K562 (cell line): ENCODE data around the gene GARIN5B. TPM values are rescaled to one million over a fixed set of nuclear protein-coding genes. Genes with fewer than 3 reads are reported as not detected.
A peak's percentile ranks its signal among the peaks of the same experiment; 100 is the strongest.

Source experiments
- ARID4B ChIP-seq: sonication (generic); formaldehyde crosslinking; IDR thresholded peaks from 2 replicates; pipeline ENCODE4 v1.8.0; 2022; ENCODE audit warnings: mild to moderate bottlenecking, missing genetic modification reagents
- BCOR ChIP-seq: fragments of 450-650 bp; IDR thresholded peaks from 2 replicates; pipeline ENCODE4 v1.6.1; 2016
- CHAMP1 ChIP-seq: fragments of 450-650 bp; IDR thresholded peaks from 2 replicates; pipeline ENCODE4 v1.6.1; 2016; ENCODE audit warnings: mild to moderate bottlenecking
- ELF1 ChIP-seq: fragments of 200-800 bp; sonication (Bioruptor generic); IDR thresholded peaks from 2 replicates; pipeline ENCODE4 v1.6.1; 2016; ENCODE audit warnings: missing genetic modification characterization, missing compliant biosample characterization
- ETS2 ChIP-seq: IDR thresholded peaks from 2 replicates; pipeline ENCODE4 v1.6.1; 2016; ENCODE audit warnings: borderline replicate concordance, missing genetic modification characterization, mild to moderate bottlenecking, moderate library complexity, missing compliant biosample characterization; ENCODE audit not compliant: poor library complexity, severe bottlenecking
- EWSR1 ChIP-seq: fragments of 450-650 bp; IDR thresholded peaks from 2 replicates; pipeline ENCODE4 v1.6.1; 2018; ENCODE audit warnings: borderline replicate concordance, mild to moderate bottlenecking, low read depth, moderate library complexity; ENCODE audit not compliant: partially characterized antibody
- HNRNPK ChIP-seq: fragments of 200-400 bp; formaldehyde crosslinking; IDR thresholded peaks from one replicate; pipeline ENCODE4 v1.6.1; 2018; ENCODE audit warnings: mild to moderate bottlenecking, low read depth, low read length; ENCODE audit not compliant: poor library complexity, severe bottlenecking
- MTA3 ChIP-seq: fragments of 450-650 bp; formaldehyde crosslinking; IDR thresholded peaks from 2 replicates; pipeline ENCODE4 v1.6.1; 2017; ENCODE audit warnings: mild to moderate bottlenecking, borderline replicate concordance
- MXI1 ChIP-seq: IDR thresholded peaks from 2 replicates; pipeline ENCODE4 v1.6.1; 2011; ENCODE audit warnings: low read depth, mild to moderate bottlenecking, improper control_type of control experiment, low read length
- NFXL1 ChIP-seq: fragments of 450-650 bp; formaldehyde crosslinking; IDR thresholded peaks from 2 replicates; pipeline ENCODE4 v1.4.0; 2021; ENCODE audit warnings: mild to moderate bottlenecking
- PTBP1 ChIP-seq: fragments of 200-400 bp; formaldehyde crosslinking; IDR thresholded peaks from 2 replicates; pipeline ENCODE4 v1.6.1; 2017; ENCODE audit warnings: low read depth, low read length
- SRSF9 ChIP-seq: fragments of 200-400 bp; formaldehyde crosslinking; IDR thresholded peaks from 2 replicates; pipeline ENCODE4 v1.6.1; 2017; ENCODE audit warnings: low read depth, low read length, borderline replicate concordance
- TRIM24 ChIP-seq, 2 experiments: fragments of 450-650 bp; IDR thresholded peaks; 2 replicates each; pipeline ENCODE4 v1.6.1; 2016
- ZNF324 ChIP-seq: fragments of 250-450 bp; sonication (Bioruptor Pico); IDR thresholded peaks from 2 replicates; pipeline ENCODE4 v1.4.0; 2020; ENCODE audit warnings: mild to moderate bottlenecking
- ZNF76 ChIP-seq: fragments of 250-450 bp; sonication (Bioruptor Pico); IDR thresholded peaks from 2 replicates; pipeline ENCODE4 v1.4.0; 2020; ENCODE audit warnings: mild to moderate bottlenecking, moderate library complexity, borderline replicate concordance
- polyA plus RNA-seq, 8 experiments: library from polyadenylated mRNA; depleted of rRNA in 4 of 8; stranded (reverse) in 5 of 8; unstranded in 3 of 8; fragments of >200 nt; fragmentation: Nextera tagmentation in 2 of 8; fragmentation: Illumina TruSeq in 1 of 8; extraction: Ambion mirVana in 2 of 8; extraction: Trizol in 1 of 8; gene quantifications; 2 replicates each; pipeline versions ENCODE4 v1.2.1 to v1.2.3, GENCODE V29; 2011 to 2014; ENCODE audit warnings: inconsistent platforms in 1 of 8, missing spikeins in 1 of 8
- total RNA-seq, 7 experiments: library from RNA; depleted of rRNA in 6 of 7; stranded (reverse); fragments of >200 nt in 6 of 7; fragmentation: Illumina TruSeq in 2 of 7; extraction: Trizol in 2 of 7; gene quantifications; 2 replicates each; pipeline versions ENCODE4 v1.2.1 to v1.2.3, GENCODE V29; 2011 to 2021; ENCODE audit warnings: low replicate concordance in 1 of 7
- TF ChIP-seq, protein P1 (sequence below): sonication (generic); formaldehyde crosslinking; IDR thresholded peaks from 2 replicates; pipeline ENCODE4 v1.8.0; 2022; ENCODE audit warnings: mild to moderate bottlenecking, missing genetic modification reagents
- TF ChIP-seq, protein P2 (sequence below): IDR thresholded peaks from 2 replicates; pipeline ENCODE4 v1.6.1; 2014; ENCODE audit warnings: antibody characterized with exemption

GARIN5B gene
- total and polyA plus RNA-seq, 9 of the 15 experiments (the other 6 are each of a cell fraction or from before 2014, with no cell fraction given), result not detected

DNA sequence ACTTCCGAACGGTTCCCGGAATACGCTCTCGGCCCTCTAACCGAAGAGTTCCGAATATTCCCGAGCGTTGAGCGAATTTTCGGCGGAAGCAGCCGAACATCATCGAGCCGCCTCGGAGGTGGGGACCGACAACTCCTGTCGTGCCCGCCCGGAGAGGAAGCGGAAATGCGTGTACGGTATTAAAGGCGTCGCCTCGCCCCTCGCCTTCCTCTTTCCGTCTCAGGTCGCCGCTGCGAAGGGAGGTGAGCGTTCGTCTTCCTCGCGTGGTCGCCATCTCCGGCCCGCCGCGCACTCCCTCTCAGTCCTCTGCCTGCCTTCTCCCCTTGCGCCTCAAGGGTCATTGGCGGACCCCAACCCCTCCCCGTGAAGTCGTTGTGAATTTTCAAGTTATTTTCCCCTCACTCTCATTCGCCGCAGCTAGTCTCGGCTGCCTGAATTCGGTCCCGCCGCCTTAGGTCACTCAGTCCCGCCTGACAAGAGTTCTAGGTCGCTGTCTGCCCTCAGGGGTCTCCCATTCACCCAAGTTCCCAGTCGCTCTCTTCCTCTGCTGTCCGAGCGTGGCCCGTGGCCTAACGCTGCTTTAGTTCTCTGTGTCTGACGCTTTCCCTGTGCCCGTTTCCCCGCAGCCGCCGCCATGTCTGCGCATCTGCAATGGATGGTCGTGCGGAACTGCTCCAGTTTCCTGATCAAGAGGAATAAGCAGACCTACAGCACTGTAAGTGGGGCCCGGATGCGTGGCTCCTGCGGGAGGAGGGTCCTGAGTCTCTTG is 22.8 kb upstream of the GARIN5B start, which contains the start of gene RPL28 (continued):
- peak; percentile 95 for TF ChIP-seq ARID4B (CRISPR knock-in tag)
- no peak for TF ChIP-seq SRSF9
- no peak for TF ChIP-seq ETS2
- no peak for TF ChIP-seq NFXL1
- TF ChIP-seq PTBP1, result peak; percentile 64; the same call in 1 of the 2 replicates
- TF ChIP-seq, protein P1, sequence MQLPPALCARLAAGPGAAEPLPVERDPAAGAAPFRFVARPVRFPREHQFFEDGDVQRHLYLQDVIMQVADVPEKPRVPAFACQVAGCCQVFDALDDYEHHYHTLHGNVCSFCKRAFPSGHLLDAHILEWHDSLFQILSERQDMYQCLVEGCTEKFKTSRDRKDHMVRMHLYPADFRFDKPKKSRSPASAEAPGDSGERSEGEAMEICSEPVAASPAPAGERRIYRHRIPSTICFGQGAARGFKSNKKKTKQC (CRISPR knock-in tag), result peak; percentile 64; the same call in 1 of the 2 replicates
- no peak for TF ChIP-seq HNRNPK
- 0 out of 2 replicates have a peak, but pooled peaks have one; percentile 69 for TF ChIP-seq ZNF76 (CRISPR knock-in tag)
- TF ChIP-seq TRIM24 (IDR thresholded peaks at IDR 0.05), result peak in 1 of 2 experiments; percentile 33; a peak in 1 of 4 replicates
- no peak for TF ChIP-seq CHAMP1
- TF ChIP-seq ZNF324 (CRISPR knock-in tag), result no peak
- no peak for TF ChIP-seq EWSR1
- peak; percentile 97 for TF ChIP-seq MTA3
- TF ChIP-seq BCOR, result peak; percentile 51; the same call in 1 of the 2 replicates
- peak; percentile 87 for TF ChIP-seq ELF1 (tag)
- TF ChIP-seq, protein P2, sequence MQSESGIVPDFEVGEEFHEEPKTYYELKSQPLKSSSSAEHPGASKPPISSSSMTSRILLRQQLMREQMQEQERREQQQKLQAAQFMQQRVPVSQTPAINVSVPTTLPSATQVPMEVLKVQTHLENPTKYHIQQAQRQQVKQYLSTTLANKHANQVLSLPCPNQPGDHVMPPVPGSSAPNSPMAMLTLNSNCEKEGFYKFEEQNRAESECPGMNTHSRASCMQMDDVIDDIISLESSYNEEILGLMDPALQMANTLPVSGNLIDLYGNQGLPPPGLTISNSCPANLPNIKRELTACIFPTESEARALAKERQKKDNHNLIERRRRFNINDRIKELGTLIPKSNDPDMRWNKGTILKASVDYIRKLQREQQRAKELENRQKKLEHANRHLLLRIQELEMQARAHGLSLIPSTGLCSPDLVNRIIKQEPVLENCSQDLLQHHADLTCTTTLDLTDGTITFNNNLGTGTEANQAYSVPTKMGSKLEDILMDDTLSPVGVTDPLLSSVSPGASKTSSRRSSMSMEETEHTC, result no peak
- TF ChIP-seq MXI1, result peak; percentile 71; the same call in 1 of the 2 replicates
